ENCODE results near the gene APOL1. TPM values are rescaled to one million over a fixed set of nuclear protein-coding genes. Genes with fewer than 3 reads are reported as not detected.

APOL1 gene
- total and polyA plus RNA-seq, 2 donors (not counting 3 experiments of a cell fraction or from before 2014, with no cell fraction given), result 8.2 to 14.1 TPM

GRCh38 chr22:36246718-36247117, 6.2 kb upstream of the APOL1 start:
- H3K4me3 ChIP-seq (replicated peaks in 1 of 3; ENCODE audit: insufficient read depth in 1 of 3, low read depth in 1 of 3, low read length in 3 of 3), result no peak overlapping the region
- H3K27ac ChIP-seq (ENCODE audit: insufficient read depth, low read depth, low read length), result no peak overlapping the region
- H3K4me2 ChIP-seq (ENCODE audit: insufficient read depth, low read length), result no peak overlapping the region
- H3K4me1 ChIP-seq (ENCODE audit: control insufficient read depth, extremely low read depth, insufficient read depth, low read length), result no peaks in the 10 kb centered on the region
- TF ChIP-seq GATA2 (IDR thresholded peaks at IDR 0.05; ENCODE audit: insufficient read depth, insufficient read length, low read depth, low read length) (no peak), EZH2 (IDR thresholded peaks at IDR 0.05; ENCODE audit: borderline replicate concordance, low read depth, low read length, severe bottlenecking) (no peak), JUN (IDR thresholded peaks at IDR 0.05; ENCODE audit: borderline replicate concordance, insufficient read depth, insufficient read length, low read depth) (no peak), MYC (IDR thresholded peaks at IDR 0.05; ENCODE audit: low read depth, low read length) (no peak), FOS (IDR thresholded peaks at IDR 0.05; ENCODE audit: borderline replicate concordance, insufficient read depth, low read length) (no peak), POLR2AphosphoS5 (IDR thresholded peaks at IDR 0.05; ENCODE audit: insufficient read depth, low read depth, low read length) (no peak), POLR2A (IDR thresholded peaks at IDR 0.05; ENCODE audit: low read depth, low read length) (no peak)
- TF ChIP-seq, protein P1, sequence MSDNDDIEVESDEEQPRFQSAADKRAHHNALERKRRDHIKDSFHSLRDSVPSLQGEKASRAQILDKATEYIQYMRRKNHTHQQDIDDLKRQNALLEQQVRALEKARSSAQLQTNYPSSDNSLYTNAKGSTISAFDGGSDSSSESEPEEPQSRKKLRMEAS (IDR thresholded peaks at IDR 0.05; ENCODE audit: insufficient read depth, insufficient read length), result no peak
- TF ChIP-seq, protein P2, sequence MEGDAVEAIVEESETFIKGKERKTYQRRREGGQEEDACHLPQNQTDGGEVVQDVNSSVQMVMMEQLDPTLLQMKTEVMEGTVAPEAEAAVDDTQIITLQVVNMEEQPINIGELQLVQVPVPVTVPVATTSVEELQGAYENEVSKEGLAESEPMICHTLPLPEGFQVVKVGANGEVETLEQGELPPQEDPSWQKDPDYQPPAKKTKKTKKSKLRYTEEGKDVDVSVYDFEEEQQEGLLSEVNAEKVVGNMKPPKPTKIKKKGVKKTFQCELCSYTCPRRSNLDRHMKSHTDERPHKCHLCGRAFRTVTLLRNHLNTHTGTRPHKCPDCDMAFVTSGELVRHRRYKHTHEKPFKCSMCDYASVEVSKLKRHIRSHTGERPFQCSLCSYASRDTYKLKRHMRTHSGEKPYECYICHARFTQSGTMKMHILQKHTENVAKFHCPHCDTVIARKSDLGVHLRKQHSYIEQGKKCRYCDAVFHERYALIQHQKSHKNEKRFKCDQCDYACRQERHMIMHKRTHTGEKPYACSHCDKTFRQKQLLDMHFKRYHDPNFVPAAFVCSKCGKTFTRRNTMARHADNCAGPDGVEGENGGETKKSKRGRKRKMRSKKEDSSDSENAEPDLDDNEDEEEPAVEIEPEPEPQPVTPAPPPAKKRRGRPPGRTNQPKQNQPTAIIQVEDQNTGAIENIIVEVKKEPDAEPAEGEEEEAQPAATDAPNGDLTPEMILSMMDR (IDR thresholded peaks at IDR 0.05; ENCODE audit: extremely low read depth in 1 of 2, insufficient read depth in 1 of 2, low read depth in 1 of 2, low read length in 2 of 2), result no peak
- ChIA-PET POLR2A (no interaction called here), CTCF (no interaction called here)
- intact Hi-C loops (cut with micrococcal nuclease) (no loop called here), dilution Hi-C loops (cut with MboI; ENCODE audit: extremely low pct_ligation_motif_present, low sequenced_read_pairs) (no loop called here)
- no peak overlapping the region for H3K9ac ChIP-seq (replicated peaks; ENCODE audit: extremely low read depth, insufficient read depth, low read length)
- DNase-seq (ENCODE audit: low read depth, low spot score) (no peak), FAIRE-seq (no peak)
- no peak overlapping the region for H2AFZ ChIP-seq (ENCODE audit: low read depth, low read length)
- H3K79me2 ChIP-seq (ENCODE audit: control insufficient read depth, insufficient read depth, low read length), result no peaks in the 10 kb centered on the region
- no peaks in the 10 kb centered on the region for H4K20me1 ChIP-seq (replicated peaks; ENCODE audit: control insufficient read depth, extremely low read depth, insufficient read depth, low read length)
- no peaks in the 10 kb centered on the region for H3K9me3 ChIP-seq (replicated peaks; ENCODE audit: control insufficient read depth, insufficient read depth, low read length)
- H3K27me3 ChIP-seq (ENCODE audit: control insufficient read depth in 2 of 2, insufficient read depth in 2 of 2, low read length in 2 of 2), result no peaks in the 10 kb centered on the region
- no TSS peak for BruUV-seq (replicated peaks)
- no peaks in the 10 kb centered on the region for H3K36me3 ChIP-seq (ENCODE audit: control insufficient read depth in 2 of 2, extremely low read depth in 1 of 2, insufficient read depth in 2 of 2, low read length in 2 of 2)
- no peaks in the 10 kb centered on the region for H3K9me1 ChIP-seq (replicated peaks; ENCODE audit: control insufficient read depth, extremely low read depth, insufficient read depth, low read length)
